OCI-LY1 (cell line): ENCODE data around the gene MYO18A.
A peak's percentile ranks its signal among the peaks of the same experiment; 100 is the strongest.

ENCODE experiments used
- H2AFZ ChIP-seq: fragments of 200-600 bp; sonication (generic), shearing (Covaris generic); 2 replicates; pipeline ENCODE4 v1.6.0; 2014; ENCODE audit warnings: antibody characterized with exemption, mild to moderate bottlenecking, low read length
- H3F3A ChIP-seq: fragments of 200-600 bp; sonication (generic), shearing (Covaris generic); 2 replicates; pipeline ENCODE4 v1.6.0; 2014; ENCODE audit warnings: mild to moderate bottlenecking, antibody characterized with exemption, low read length, moderate library complexity; ENCODE audit not compliant: insufficient read depth
- H3K27ac ChIP-seq: fragments of 200-600 bp; sonication (generic); 2 replicates; pipeline ENCODE4 v1.5.1; 2014; ENCODE audit warnings: low read length, mixed run types, mild to moderate bottlenecking, low read depth; ENCODE audit not compliant: poor library complexity, severe bottlenecking
- H3K27me3 ChIP-seq: fragments of 200-600 bp; sonication (generic); 2 replicates; pipeline ENCODE4 v1.6.0; 2014; ENCODE audit warnings: antibody characterized with exemption, mild to moderate bottlenecking, low read length, moderate library complexity; ENCODE audit not compliant: insufficient read depth
- H3K36me3 ChIP-seq: fragments of 200-600 bp; sonication (generic); 2 replicates; pipeline ENCODE4 v1.6.1; 2014; ENCODE audit warnings: mild to moderate bottlenecking, antibody characterized with exemption, low read length, moderate library complexity, mixed read lengths; ENCODE audit not compliant: insufficient read depth
- H3K4me1 ChIP-seq: fragments of 200-600 bp; sonication (generic); 2 replicates; pipeline ENCODE4 v1.5.1; 2014; ENCODE audit warnings: mild to moderate bottlenecking, low read length, moderate library complexity; ENCODE audit not compliant: insufficient read depth, severe bottlenecking
- H3K4me2 ChIP-seq: fragments of 200-600 bp; sonication (generic), shearing (Covaris generic); 2 replicates; pipeline ENCODE4 v1.6.1; 2014; ENCODE audit warnings: low read length
- H3K4me3 ChIP-seq: fragments of 200-600 bp; sonication (generic); 2 replicates; pipeline ENCODE4 v1.5.1; 2014; ENCODE audit warnings: low read length, low read depth, mild to moderate bottlenecking, mixed read lengths; ENCODE audit not compliant: poor library complexity, severe bottlenecking
- H3K79me2 ChIP-seq: fragments of 200-600 bp; shearing (Covaris generic); 2 replicates; pipeline ENCODE4 v1.6.1; 2016; ENCODE audit warnings: mixed run types, low read length, mixed read lengths; ENCODE audit not compliant: insufficient read depth
- H3K9ac ChIP-seq: fragments of 200-600 bp; sonication (generic), shearing (Covaris generic); 2 replicates; pipeline ENCODE4 v1.6.1; 2014; ENCODE audit warnings: mild to moderate bottlenecking, low read length, mixed read lengths
- H3K9me2 ChIP-seq: fragments of 200-600 bp; sonication (generic), shearing (Covaris generic); 2 replicates; pipeline ENCODE4 v1.6.1; 2014; ENCODE audit warnings: low read depth, mild to moderate bottlenecking, low read length, mixed read lengths
- H3K9me3 ChIP-seq: fragments of 200-600 bp; shearing (Covaris generic); 2 replicates; pipeline ENCODE4 v1.6.1; 2014; ENCODE audit warnings: low read length, mixed read lengths
- H4K20me1 ChIP-seq: fragments of 200-600 bp; sonication (generic), shearing (Covaris generic); 2 replicates; pipeline ENCODE4 v1.6.0; 2016; ENCODE audit warnings: mild to moderate bottlenecking, low read length; ENCODE audit not compliant: insufficient read depth
- CTCF ChIP-seq: fragments of 200-600 bp; sonication (generic), shearing (Covaris generic); IDR thresholded peaks from 2 replicates; pipeline ENCODE4 v1.5.1; 2017; ENCODE audit warnings: mild to moderate bottlenecking, antibody characterized with exemption, low read length, moderate library complexity, mixed read lengths
- EZH2 ChIP-seq: fragments of 200-600 bp; sonication (generic), shearing (Covaris generic); IDR thresholded peaks from 2 replicates; pipeline ENCODE4 v1.8.0; 2017; ENCODE audit warnings: borderline replicate concordance, mixed run types, mild to moderate bottlenecking, antibody characterized with exemption, low read length, moderate library complexity, mixed read lengths

The MYO18A gene

GRCh38 chr17:29111816-29112499 lies 68.2 kb downstream of the MYO18A start:
- H3K4me3 ChIP-seq: no peak overlapping the region
- peak; percentile 92 for TF ChIP-seq CTCF
- TF ChIP-seq EZH2: no peak
- H3K9me2 ChIP-seq: no peaks in the 10 kb centered on the region
- H3K79me2 ChIP-seq: no peaks in the 10 kb centered on the region
- H3K36me3 ChIP-seq: peaks cover 34% of the 10 kb centered on the region; the same call in 1 of the 2 replicates
- no peak overlapping the region for H3K4me2 ChIP-seq
- H3K4me1 ChIP-seq: peaks cover 3% of the 10 kb centered on the region
- H2AFZ ChIP-seq: no peak overlapping the region
- H3K9ac ChIP-seq: no peak overlapping the region
- H3K27me3 ChIP-seq: no peaks in the 10 kb centered on the region
- H3K9me3 ChIP-seq: no peaks in the 10 kb centered on the region
- H4K20me1 ChIP-seq: no peaks in the 10 kb centered on the region
- H3F3A ChIP-seq: no peaks in the 10 kb centered on the region
- H3K27ac ChIP-seq: no peak overlapping the region

- Histone ChIP-seq H3K9me2 (no peaks in the 10 kb centered on the region), H3F3A (no peaks in the 10 kb centered on the region), H3K36me3 (peaks cover 34% of the 10 kb centered on the region; the same call in 1 of the 2 replicates)
Measured at GRCh38 chr17:29110372-29110757, 69.8 kb downstream of the MYO18A start.

GRCh38 chr17:29109477-29110371 lies 70.5 kb downstream of the MYO18A start:
- H3K4me3 ChIP-seq: no peak overlapping the region
- no peaks in the 10 kb centered on the region for H3F3A ChIP-seq
- no peaks in the 10 kb centered on the region for H3K4me1 ChIP-seq
- no peaks in the 10 kb centered on the region for H3K9me2 ChIP-seq
- no peaks in the 10 kb centered on the region for H4K20me1 ChIP-seq
- H3K9ac ChIP-seq: no peak overlapping the region
- no peak overlapping the region for H3K27ac ChIP-seq
- H3K9me3 ChIP-seq: no peaks in the 10 kb centered on the region
- no peaks in the 10 kb centered on the region for H3K79me2 ChIP-seq
- H3K27me3 ChIP-seq: no peaks in the 10 kb centered on the region
- H2AFZ ChIP-seq: no peak overlapping the region
- peaks cover 34% of the 10 kb centered on the region; the same call in 1 of the 2 replicates for H3K36me3 ChIP-seq
- no peak for TF ChIP-seq CTCF
- no peak for TF ChIP-seq EZH2
- no peak overlapping the region for H3K4me2 ChIP-seq

More at GRCh38 chr17:29110372-29110757, 69.8 kb downstream of the MYO18A start:
- no peak overlapping the region for H3K4me3 ChIP-seq
- H3K27ac ChIP-seq: no peak overlapping the region
- H3K9me3 ChIP-seq: no peaks in the 10 kb centered on the region
- no peak overlapping the region for H3K4me2 ChIP-seq
- TF ChIP-seq EZH2 (no peak), CTCF (no peak)
- H3K79me2 ChIP-seq: no peaks in the 10 kb centered on the region
- H4K20me1 ChIP-seq: no peaks in the 10 kb centered on the region
- H2AFZ ChIP-seq: no peak overlapping the region
- H3K4me1 ChIP-seq: no peaks in the 10 kb centered on the region
- H3K27me3 ChIP-seq: no peaks in the 10 kb centered on the region
- H3K9ac ChIP-seq: no peak overlapping the region
